K562 (cell line): Measurements from ENCODE around the gene HECW1. TPM values are rescaled to one million over a fixed set of nuclear protein-coding genes. Genes with fewer than 3 reads are reported as not detected.
A peak's percentile ranks its signal among the peaks of the same experiment; 100 is the strongest.

ENCODE experiments used
- ARID1B ChIP-seq: fragments of 450-650 bp; IDR thresholded peaks from 2 replicates; pipeline ENCODE4 v1.6.1; 2016; ENCODE audit warnings: antibody characterized with exemption, mild to moderate bottlenecking, inconsistent platforms
- CXXC5 ChIP-seq: fragments of 250-450 bp; sonication (Bioruptor Pico); IDR thresholded peaks from 2 replicates; pipeline ENCODE4 v1.8.0; 2022; ENCODE audit warnings: inconsistent platforms, mild to moderate bottlenecking, moderate library complexity
- ETV6 ChIP-seq, 3 experiments: fragments of 150-350 bp in 1 of 3; sonication (generic) in 1 of 3; formaldehyde crosslinking in 1 of 3; IDR thresholded peaks; 2 replicates each; pipeline versions ENCODE4 v1.6.1 to v1.8.0; 2014 to 2022; ENCODE audit warnings: borderline replicate concordance in 2 of 3, low read depth in 2 of 3, antibody characterized with exemption in 1 of 3, low read length in 1 of 3, mild to moderate bottlenecking in 1 of 3, missing genetic modification reagents in 1 of 3
- HMGN3 ChIP-seq: IDR thresholded peaks from 2 replicates; pipeline ENCODE4 v1.6.1; 2011; ENCODE audit warnings: borderline replicate concordance, low read depth, mild to moderate bottlenecking, mixed read lengths, low read length; ENCODE audit not compliant: insufficient read length; ENCODE audit errors: extremely low read depth
- MECOM ChIP-seq: fragments of 250-450 bp; sonication (Bioruptor Pico); IDR thresholded peaks from 2 replicates; pipeline ENCODE4 v1.8.0; 2022; ENCODE audit warnings: inconsistent platforms
- MTA3 ChIP-seq: fragments of 450-650 bp; formaldehyde crosslinking; IDR thresholded peaks from 2 replicates; pipeline ENCODE4 v1.6.1; 2017; ENCODE audit warnings: mild to moderate bottlenecking, borderline replicate concordance
- RAD21 ChIP-seq, 2 experiments: fragments of 250-450 bp in 1 of 2; fragments of 450-650 bp in 1 of 2; sonication (Bioruptor Pico) in 1 of 2; formaldehyde crosslinking in 1 of 2; IDR thresholded peaks in 1 of 2; conservative IDR thresholded peaks in 1 of 2; 2 replicates each; pipeline versions ENCODE4 v1.4.0 to v1.8.0; 2020 to 2022; ENCODE audit warnings: mild to moderate bottlenecking in 2 of 2, moderate library complexity in 1 of 2
- SMAD3 ChIP-seq: fragments of 450-650 bp; formaldehyde crosslinking; conservative IDR thresholded peaks from 2 replicates; pipeline ENCODE4 v1.4.0; 2020; ENCODE audit warnings: mild to moderate bottlenecking
- SMARCA4 ChIP-seq: fragments of 450-650 bp; IDR thresholded peaks from 2 replicates; pipeline ENCODE4 v1.6.1; 2016
- SMC3 ChIP-seq: conservative IDR thresholded peaks from 2 replicates; pipeline ENCODE4 v1.6.1; 2011; ENCODE audit warnings: low read depth, low read length, improper control_type of control experiment; ENCODE audit not compliant: insufficient read depth
- SRSF1 ChIP-seq: fragments of 200-400 bp; formaldehyde crosslinking; IDR thresholded peaks from 2 replicates; pipeline ENCODE4 v1.6.1; 2017; ENCODE audit warnings: mild to moderate bottlenecking, low read depth, low read length, moderate library complexity
- ZC3H11A ChIP-seq: IDR thresholded peaks from 2 replicates; pipeline ENCODE4 v1.6.1; 2012; ENCODE audit warnings: low read depth, low read length, improper control_type of control experiment
- ZNF551 ChIP-seq: fragments of 250-450 bp; sonication (Bioruptor Pico); IDR thresholded peaks from 2 replicates; pipeline ENCODE4 v1.5.0; 2021; ENCODE audit warnings: mild to moderate bottlenecking, moderate library complexity
- polyA plus RNA-seq, 8 experiments: library from polyadenylated mRNA; depleted of rRNA in 4 of 8; stranded (reverse) in 5 of 8; unstranded in 3 of 8; fragments of >200 nt; fragmentation: Nextera tagmentation in 2 of 8; fragmentation: Illumina TruSeq in 1 of 8; extraction: Ambion mirVana in 2 of 8; extraction: Trizol in 1 of 8; gene quantifications; 2 replicates each; pipeline versions ENCODE4 v1.2.1 to v1.2.3, GENCODE V29; 2011 to 2014; ENCODE audit warnings: inconsistent platforms in 1 of 8, missing spikeins in 1 of 8
- total RNA-seq, 7 experiments: library from RNA; depleted of rRNA in 6 of 7; stranded (reverse); fragments of >200 nt in 6 of 7; fragmentation: Illumina TruSeq in 2 of 7; extraction: Trizol in 2 of 7; gene quantifications; 2 replicates each; pipeline versions ENCODE4 v1.2.1 to v1.2.3, GENCODE V29; 2011 to 2021; ENCODE audit warnings: low replicate concordance in 1 of 7
- TF ChIP-seq, protein P1 (sequence below): sonication (generic); formaldehyde crosslinking; IDR thresholded peaks from 2 replicates; pipeline ENCODE4 v1.8.0; 2022; ENCODE audit warnings: mild to moderate bottlenecking, missing genetic modification reagents
- TF ChIP-seq, protein P2 (sequence below), 3 experiments: IDR thresholded peaks in 2 of 3; conservative IDR thresholded peaks in 1 of 3; 2 replicates each; pipeline ENCODE4 v1.5.1; 2011 to 2012; ENCODE audit warnings: low read length in 3 of 3, mild to moderate bottlenecking in 3 of 3, control low read depth in 2 of 3, improper control_type of control experiment in 1 of 3, inconsistent platforms in 1 of 3, low read depth in 1 of 3, mixed read lengths in 1 of 3, moderate library complexity in 1 of 3; ENCODE audit not compliant: insufficient read depth in 2 of 3
- TF ChIP-seq, protein P3 (sequence below): IDR thresholded peaks from 2 replicates; pipeline ENCODE4 v1.6.1; 2011; ENCODE audit warnings: borderline replicate concordance, low read depth, mild to moderate bottlenecking, moderate library complexity, low read length; ENCODE audit not compliant: insufficient read depth, poor library complexity, severe bottlenecking

HECW1 gene
- total and polyA plus RNA-seq, 9 of the 15 experiments (the other 6 are each of a cell fraction or from before 2014, with no cell fraction given) = 0.07 to 0.31 (median 0.13) TPM; not detected in 4

DNA sequence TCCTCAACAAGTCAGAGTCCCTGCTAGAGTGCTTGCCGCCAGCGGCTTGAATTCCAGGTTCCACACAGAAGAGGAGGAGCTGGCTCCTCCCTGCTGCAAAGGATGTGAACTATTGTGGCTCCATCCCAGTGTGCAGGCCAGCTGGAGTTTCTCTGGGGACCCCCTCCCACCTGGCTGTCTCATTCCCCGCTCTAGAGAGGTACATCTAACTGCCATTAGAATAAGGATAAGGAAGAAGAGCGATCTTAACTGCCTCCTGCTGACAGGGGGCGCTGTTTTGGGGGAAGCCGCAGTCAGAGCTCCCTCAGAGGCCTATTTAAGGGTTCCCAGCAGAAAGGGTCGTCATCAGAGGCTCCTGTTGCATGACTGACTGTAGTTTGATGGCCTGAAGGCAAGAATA lies 40.8 kb upstream of the HECW1 start (continued):
- TF ChIP-seq ETV6 (IDR thresholded peaks at IDR 0.05; ENCODE audit: borderline replicate concordance in 1 of 2, low read depth in 2 of 2, low read length in 1 of 2) (no peak), ETV6 (CRISPR knock-in tag; IDR thresholded peaks at IDR 0.05; ENCODE audit: borderline replicate concordance) (no peak), RAD21 (CRISPR knock-in tag; conservative IDR thresholded peaks at IDR 0.05 in 1 of 2, IDR thresholded peaks at IDR 0.05 in 1 of 2) (peak in 1 of 2 experiments; percentile 61; a peak in 3 of 4 replicates), ZNF551 (CRISPR knock-in tag) (no peak), SRSF1 (no peak), SMAD3 (CRISPR knock-in tag) (no peak), SMARCA4 (peak; percentile 68), CXXC5 (CRISPR knock-in tag) (0 out of 2 replicates have a peak, but pooled peaks have one; percentile 13), SMC3 (0 out of 2 replicates have a peak, but pooled peaks have one; percentile 16), ZC3H11A (no peak), HMGN3 (no peak), ARID1B (no peak), MECOM (no peak), MTA3 (0 out of 2 replicates have a peak, but pooled peaks have one; percentile 30)
- TF ChIP-seq, protein P1, sequence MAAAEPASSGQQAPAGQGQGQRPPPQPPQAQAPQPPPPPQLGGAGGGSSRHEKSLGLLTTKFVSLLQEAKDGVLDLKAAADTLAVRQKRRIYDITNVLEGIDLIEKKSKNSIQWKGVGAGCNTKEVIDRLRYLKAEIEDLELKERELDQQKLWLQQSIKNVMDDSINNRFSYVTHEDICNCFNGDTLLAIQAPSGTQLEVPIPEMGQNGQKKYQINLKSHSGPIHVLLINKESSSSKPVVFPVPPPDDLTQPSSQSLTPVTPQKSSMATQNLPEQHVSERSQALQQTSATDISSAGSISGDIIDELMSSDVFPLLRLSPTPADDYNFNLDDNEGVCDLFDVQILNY (CRISPR knock-in tag) = no peak
- TF ChIP-seq, protein P2, sequence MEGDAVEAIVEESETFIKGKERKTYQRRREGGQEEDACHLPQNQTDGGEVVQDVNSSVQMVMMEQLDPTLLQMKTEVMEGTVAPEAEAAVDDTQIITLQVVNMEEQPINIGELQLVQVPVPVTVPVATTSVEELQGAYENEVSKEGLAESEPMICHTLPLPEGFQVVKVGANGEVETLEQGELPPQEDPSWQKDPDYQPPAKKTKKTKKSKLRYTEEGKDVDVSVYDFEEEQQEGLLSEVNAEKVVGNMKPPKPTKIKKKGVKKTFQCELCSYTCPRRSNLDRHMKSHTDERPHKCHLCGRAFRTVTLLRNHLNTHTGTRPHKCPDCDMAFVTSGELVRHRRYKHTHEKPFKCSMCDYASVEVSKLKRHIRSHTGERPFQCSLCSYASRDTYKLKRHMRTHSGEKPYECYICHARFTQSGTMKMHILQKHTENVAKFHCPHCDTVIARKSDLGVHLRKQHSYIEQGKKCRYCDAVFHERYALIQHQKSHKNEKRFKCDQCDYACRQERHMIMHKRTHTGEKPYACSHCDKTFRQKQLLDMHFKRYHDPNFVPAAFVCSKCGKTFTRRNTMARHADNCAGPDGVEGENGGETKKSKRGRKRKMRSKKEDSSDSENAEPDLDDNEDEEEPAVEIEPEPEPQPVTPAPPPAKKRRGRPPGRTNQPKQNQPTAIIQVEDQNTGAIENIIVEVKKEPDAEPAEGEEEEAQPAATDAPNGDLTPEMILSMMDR (IDR thresholded peaks at IDR 0.05 in 2 of 3, conservative IDR thresholded peaks at IDR 0.05 in 1 of 3; ENCODE audit: insufficient read depth in 2 of 3, low read depth in 1 of 3, low read length in 3 of 3) = peak; percentile 63 to 84 (median 69)
- TF ChIP-seq, protein P3, sequence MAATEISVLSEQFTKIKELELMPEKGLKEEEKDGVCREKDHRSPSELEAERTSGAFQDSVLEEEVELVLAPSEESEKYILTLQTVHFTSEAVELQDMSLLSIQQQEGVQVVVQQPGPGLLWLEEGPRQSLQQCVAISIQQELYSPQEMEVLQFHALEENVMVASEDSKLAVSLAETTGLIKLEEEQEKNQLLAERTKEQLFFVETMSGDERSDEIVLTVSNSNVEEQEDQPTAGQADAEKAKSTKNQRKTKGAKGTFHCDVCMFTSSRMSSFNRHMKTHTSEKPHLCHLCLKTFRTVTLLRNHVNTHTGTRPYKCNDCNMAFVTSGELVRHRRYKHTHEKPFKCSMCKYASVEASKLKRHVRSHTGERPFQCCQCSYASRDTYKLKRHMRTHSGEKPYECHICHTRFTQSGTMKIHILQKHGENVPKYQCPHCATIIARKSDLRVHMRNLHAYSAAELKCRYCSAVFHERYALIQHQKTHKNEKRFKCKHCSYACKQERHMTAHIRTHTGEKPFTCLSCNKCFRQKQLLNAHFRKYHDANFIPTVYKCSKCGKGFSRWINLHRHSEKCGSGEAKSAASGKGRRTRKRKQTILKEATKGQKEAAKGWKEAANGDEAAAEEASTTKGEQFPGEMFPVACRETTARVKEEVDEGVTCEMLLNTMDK = peak; percentile 56
